GM19324 (cell line): Measurements from ENCODE around the gene RIPOR3.
"Not testable (repeated sequence)": the region's sequence is repeated elsewhere in the genome, so short reads cannot be mapped to it uniquely, and the experiment has no call there.

Source experiments
- ATAC-seq: cut with Tn5 transposase; IDR thresholded peaks from one replicate; pipeline ENCODE4 v1.9.1; 2021; ENCODE audit warnings: mild to moderate bottlenecking, moderate library complexity; ENCODE audit not compliant: unreplicated experiment, low FRiP score

The RIPOR3 gene

DNA sequence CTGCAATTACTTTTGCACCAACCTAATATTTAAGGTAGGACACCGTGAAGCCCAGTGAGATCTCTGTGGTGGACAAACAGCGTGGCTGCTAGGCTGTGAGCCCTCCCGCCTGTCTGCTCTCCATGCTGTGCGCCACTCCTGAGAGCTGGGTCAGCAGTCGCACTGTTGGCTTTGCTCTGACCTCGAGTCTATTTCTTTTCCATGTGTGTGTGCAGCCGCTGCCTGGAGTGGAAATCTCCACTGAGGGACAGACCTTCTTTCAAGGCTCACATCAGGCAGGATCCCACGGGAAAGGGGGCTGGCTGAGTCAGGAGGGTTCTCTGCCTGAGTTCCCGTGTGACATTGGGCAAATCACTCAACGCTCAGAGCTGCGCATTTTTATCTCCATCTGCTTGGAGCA lies 27.1 kb downstream of the RIPOR3 start:
- ATAC-seq = no peak

DNA sequence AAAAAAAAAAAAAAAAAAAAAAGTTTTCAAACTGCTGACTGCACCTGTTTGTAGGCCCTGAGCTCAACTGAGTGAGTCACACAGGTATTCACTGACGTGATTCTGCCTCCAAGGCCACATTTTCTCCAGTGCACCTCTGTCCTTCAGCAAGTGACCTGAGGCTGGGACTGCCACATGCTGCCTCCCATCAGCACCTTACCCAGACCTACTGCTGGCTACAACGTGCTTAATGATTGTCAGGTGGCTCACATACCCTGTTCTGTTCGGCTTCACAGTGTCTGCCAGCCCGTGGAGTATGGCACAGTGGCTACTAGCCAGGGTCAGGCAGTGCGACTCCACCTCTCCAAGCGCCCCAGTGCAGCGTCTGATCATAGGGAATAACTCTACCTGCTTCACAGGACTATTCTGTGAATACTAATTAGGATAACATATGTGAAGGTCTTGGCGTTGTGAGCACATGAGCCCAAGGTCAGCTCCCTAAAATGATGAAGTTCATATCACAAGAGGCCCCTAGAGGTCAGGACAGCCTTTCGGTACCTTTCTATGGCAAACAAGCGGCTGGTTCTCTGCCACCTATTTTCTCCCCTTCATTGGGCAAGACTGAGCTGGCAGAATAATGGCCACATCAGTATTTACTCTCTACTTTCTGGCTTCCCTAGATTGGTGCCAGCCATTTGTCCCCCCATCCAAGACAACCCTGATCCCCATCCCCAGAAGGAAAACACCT lies 28.1 kb downstream of the RIPOR3 start:
- no peak for ATAC-seq

DNA sequence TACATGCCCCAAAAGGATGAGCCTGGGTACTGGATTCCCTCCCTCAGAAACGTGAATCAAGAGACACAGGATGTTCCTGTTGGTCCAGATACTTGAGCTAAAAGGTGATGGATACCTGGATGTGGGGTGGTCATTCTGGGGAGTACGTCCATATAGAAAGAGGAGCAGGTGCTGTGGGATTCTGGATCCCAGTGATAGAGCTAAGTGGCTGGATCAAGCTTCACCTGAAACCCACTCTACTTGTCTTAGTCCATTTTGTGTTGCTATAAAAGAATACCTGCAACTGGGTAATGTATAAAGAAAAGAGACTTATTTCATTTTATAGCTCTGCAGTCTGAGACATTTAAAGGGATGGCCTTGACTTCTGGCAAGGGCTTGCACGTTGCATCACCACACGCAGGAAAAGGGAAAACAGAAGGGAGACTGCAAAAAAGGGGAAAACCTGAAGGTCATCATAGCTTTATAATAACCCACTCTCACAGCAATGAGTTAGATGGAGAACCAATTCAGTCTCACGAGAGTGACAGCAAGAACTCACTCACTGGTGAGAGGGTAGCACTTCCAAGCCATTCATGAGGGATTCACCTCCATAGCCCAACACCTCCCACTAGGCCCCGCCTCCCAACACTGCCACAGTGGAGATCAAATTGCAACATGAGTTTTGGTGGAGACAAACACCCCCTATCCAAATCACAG lies 31.2 kb downstream of the RIPOR3 start:
- no peak for ATAC-seq

DNA sequence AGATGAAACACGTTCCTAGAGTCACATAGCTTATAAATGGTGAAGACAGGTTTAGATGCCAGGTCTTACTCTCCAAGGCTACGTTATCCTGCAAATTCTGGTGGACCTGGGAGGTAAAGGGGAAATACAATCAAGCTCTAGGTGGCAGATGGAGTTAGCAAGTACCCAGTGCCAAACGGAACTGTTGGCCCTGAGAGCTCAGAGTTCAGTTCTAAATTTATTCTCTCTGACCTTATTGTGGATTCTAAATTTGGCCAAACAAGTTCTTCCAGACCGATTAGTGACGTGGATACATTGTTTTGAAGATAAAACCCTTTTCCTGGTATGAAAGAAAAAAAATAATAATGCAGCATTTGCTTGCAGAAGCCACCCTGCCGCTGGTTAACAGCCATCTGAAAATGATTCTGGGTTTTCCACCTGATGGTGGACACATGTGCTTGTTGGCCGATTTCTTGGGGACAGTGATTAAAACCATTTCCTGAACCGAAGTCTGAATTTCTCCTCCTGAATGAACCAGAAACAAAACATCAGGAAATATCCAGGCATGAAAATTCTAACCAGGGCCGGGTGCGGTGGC lies 32.5 kb downstream of the RIPOR3 start:
- ATAC-seq = no peak

DNA sequence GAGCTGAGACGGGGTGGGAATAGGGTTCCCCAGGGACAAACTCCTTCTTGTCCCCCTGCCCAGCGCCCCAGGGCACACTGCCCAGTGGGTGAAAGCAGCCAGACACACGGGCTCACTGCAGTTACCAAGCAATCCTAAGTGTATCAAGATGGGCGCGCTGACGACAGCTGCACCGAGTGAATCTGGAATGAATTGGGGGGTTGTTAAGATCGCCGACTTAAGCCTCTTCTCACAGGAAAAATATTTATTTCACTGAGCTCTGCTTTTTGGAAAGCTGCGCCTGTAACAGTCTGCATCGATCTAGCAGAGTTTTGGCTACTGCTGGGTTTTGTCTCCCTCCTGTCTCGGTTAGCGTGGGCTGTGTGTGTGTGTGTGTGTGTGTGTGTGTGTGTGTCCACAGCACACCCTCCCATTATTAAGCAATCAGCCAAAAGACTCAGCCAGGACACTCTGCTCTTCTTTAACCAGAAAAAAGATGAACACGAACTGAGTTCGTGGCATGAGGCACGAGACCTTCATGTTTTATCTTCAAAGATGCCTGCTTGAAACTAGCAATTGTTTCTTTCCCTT lies 35.9 kb downstream of the RIPOR3 start:
- no peak for ATAC-seq

DNA sequence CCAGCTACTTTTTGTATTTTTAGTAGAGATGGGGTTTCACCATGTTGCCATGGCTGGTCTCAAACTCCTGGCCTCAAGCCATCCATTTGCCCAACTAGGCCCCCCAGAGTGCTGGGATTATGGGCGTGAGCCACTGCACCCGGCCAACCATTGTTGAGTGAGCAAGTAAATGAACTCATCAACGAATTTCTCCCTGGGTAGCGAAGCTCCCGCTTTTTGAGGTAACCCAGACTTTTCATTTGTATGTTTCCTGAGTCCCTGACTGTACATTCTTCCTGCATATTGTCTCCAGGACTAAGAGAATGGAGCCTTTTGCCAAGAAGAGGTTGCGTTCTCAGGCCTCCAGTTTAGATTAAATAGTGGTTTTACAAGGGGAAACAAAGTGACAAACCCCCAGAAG lies 36.4 kb downstream of the RIPOR3 start:
- ATAC-seq = no peak

DNA sequence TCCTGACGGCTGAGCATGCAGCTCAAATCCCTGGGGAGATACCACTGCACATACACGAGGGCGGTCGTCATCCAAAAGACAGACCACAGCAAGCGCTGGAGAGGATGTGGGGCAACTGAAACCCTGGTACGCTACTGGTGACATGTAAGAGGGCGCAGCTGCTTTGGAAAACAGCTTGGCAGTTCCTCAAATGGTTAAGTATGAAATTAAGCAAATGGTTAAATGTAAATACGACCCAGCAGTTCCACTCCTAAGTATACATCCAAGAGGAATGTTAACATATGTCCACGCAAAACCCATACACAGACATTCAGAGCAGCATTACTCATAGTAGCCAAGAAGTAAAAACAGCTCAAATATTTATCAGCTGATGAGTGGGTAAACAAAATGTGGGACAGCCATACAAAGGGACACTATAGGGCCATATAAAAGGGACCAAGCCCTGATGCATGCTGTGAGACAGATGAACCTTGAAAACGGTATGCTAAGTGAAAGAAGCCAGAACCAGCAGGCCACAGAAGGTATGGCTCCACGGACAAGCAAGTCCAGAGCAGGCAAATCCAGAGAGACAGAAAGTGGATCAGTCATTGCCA lies 38.5 kb downstream of the RIPOR3 start:
- no peak for ATAC-seq

DNA sequence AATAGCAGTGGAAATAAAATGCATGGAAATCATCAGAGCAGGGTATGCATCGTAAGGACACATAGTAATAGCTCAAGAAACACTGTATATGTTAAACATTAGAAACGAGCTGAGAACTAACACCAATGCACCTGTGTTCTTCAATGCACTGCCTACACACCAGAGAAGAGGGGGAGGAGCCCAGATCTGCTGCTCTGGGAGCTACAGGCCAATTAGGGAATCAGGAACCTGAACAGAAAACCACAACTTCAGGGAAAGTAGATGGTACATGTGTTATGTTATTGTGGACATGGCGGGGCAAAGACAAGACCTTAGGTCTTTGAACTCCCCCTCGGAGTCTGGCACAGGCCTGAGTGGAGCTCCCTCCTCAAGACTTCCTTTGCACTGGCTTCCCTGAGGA lies 39.7 kb downstream of the RIPOR3 start:
- ATAC-seq = no peak

DNA sequence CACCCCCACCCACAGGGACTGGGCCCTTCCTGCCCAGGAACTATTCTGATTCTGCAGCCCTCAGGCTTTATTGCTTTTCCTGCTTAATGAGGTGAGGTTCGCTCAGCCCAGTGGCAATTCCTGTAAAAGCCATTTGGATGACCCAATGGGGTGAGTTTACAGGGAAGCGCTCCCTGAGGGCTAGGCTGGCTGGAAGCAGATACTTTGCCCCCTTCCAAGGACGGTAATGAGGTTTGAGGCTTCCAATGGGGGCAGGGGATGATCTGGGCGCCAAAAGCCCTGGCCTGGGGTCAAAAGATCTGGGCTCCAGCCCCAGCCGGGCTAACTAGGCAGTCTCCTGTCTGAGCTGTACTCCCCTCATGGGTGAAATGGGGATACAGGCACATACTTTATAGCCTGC lies 41.8 kb downstream of the RIPOR3 start:
- ATAC-seq = no peak

DNA sequence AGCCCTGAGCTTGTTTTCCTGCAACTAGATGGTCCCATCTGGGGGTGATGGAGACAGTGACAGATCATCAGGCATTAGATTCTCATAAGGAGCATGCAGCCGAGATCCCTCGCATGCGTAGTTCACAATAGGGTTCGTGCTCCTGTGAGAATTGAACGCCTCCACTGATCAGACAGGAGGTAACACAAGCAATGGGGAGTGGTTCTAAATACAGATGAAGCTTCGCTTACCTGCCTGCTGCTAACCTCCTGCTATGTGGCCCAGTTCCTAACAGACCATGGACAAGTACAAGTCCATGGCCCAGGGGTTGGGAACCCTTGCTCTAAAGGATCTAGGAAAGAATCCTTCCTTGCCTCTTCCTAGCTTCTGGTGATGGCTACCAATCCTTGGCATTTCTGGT lies 42.7 kb downstream of the RIPOR3 start:
- no peak for ATAC-seq

DNA sequence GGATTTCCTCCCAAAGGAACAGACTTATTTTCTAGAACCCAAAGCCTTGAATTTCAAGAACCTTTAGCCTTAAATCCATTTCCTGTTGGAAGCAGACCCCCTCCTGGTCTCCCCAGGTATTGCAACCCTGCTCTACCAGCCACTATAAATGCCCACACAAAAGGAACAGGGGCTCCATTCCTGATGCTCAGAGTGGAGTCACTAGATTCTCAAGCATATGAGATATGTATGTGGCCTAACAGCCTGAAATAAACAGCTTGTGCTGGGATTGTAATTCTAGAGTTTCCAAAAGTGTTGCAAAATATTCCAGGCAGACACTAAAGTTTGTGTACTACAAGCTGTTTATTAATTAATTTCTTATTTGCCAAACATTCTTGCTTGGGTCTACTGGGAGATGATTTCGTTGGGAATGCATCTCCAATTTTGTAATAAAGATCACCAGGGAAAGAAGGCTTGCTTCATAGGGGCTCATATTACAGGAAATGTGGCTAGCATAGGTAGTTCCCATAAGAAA lies 44.8 kb downstream of the RIPOR3 start:
- ATAC-seq = no peak

DNA sequence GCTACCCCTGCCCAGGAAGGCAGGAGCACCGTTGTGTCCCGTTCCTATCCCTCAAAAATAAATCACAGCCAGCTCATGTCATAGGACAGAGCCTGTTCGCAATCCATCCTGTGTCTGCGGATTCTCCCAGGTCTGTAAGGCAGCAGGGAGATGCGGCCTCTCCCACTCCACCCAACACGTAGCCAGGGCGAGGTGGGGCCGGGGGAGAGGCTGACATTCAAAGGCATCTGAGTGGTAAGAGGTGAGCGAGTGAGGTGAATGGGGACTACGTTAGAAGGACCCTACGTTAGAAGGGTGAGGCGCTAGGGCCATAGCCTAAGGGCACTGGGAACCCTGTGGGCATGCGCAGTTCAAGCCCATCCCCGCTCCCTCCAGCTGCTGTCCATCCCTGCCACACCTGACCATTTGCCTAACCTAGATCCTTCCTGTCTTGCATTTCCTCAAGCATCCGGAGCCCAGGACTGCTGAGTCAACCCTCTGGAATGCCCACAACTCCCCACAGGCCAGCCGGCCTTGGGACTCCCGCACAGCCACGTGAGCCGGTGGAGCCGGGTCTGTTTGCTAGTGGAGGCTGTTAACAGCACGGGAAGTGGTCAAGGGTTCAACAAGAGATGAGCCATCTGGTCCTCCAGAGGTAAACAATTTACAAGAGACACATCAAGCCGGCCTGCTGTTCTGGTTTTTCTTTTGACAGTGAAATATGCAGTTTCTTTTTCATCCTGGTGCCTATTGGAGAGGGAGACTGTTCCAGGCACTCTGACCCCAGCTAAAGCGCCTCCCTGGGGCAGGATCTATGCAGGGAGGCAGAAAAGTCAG lies 45.9 kb downstream of the RIPOR3 start:
- no peak for ATAC-seq

DNA sequence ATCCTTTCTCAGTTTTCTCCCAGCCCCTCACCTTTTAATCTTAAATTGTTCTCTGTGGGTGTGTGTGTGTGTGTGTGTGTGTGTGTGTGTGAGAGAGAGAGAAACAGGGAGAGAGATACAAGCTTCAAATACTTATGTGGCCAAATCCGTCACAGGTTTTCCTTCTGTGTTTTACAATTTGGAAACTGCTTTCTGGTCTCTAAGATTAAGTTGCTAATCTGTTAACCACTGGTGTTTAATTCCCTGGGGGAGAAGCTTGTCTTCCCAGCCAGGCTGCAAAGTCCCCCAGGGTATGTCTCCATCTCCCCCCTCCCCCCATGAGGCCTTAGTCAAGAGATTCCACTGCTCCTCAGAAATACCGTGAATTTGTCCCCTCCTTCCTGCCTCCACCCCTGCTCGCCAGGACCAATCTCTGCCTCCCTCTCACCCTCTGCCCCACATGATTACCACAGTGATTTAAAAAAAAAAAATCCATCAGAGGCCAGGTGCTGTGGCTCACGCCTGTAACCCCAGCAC lies 49.0 kb downstream of the RIPOR3 start:
- no peak for ATAC-seq

DNA sequence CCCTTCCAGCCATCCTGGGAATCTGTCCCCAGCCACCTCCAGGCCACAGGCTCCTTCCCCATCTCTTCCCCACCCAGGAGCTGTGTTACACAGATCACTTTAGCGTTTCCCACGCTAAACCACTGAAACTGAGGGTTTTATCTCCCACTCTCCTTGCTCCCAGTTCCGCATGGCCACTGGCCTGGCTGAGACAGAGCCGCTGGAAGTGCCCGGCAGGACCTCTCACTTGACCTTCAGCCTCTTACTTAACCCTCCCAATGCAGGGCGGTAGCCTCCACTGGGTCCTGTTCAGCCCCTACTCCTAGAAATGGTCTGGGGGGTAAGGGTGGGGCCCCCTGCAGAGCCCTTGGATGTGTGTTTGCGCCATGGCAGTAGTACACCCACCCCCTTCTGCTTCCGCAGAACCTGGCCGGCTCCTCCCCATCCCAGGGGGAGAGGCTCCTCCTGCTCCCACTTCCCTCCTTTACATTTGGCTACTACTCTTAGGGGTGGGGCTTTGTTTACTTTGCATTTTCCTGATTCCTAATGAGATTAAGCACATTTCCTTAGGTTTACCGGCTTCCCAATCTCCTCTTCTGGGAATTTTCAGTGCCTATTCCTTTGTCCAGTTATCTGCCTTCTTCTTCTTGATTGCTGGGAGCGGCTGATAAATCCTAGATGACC lies 49.6 kb downstream of the RIPOR3 start:
- not testable (repeated sequence) for ATAC-seq

DNA sequence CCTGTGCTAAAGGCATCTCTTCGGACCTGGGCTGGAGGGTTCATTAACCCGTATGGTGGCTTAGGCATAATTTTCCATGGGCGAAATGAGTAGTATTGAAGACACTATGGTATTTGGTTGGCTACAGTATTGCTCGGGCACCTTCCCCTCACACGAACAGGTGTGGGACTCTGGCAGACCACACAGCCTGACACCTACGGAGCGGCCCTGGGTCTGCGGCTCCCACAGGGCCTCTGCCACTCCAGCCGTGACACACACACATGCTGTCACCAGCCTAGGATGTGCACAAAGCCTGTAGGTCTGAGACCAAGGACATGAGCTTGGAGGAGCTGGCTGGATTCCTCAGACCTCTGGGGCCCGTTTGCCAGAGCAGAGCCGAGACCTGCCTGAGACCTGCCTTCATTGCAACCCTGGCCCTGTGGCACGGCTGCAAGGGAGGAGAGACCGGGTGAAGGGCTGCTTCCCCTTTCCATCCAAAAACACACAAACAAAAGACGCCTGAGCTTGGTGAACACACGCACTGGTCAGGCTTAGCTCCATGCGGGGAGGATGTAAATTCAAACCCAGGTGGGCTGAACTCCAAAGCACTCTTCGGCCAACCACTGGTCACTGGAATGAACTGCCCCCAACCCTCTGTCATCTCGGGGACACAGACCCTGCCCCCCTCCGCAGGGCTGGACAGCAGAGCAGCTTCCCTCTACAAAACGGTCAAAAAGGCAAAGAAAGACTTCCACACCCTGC lies 51.2 kb downstream of the RIPOR3 start:
- ATAC-seq = not testable (repeated sequence)

DNA sequence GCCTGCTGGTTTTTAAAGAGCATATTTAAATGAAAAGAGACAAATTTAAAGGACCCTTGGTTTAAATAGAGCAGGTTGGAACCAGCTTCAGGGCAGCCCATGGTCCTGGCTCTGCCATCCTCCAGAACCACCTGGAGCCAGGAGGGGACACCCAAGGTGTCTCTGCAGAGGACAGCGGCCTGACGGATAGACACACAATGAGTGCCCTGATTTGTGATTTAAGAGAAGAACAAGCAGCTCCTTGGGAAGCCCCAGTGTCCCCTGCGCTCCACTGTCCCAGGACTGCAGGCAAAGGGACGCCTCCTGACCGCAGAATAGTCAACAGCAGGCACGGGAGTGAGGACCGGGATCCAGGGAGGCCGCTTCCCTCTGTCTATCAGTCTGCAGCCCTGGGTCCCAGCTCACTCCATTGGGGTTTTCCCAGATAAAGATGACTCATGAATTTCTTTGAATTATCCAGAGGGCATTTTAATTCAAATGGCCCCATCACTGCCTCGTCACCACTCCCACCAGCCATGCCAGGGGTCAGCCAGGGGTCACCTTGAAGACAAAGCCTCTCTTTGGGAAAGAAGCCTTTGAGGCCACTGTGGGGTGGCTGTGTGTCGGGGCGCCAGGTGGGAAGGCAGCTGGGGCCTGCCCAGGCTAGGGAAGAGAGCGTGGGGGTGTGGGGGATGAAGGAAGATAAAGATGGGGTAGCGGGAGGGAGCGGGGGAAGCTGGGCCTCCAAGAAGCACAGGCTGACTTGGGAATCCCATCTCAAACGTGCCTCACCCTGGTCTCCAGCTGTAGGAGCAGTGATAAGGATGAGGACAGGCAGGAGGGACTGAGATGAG lies 53.1 kb downstream of the RIPOR3 start:
- ATAC-seq = not testable (repeated sequence)

DNA sequence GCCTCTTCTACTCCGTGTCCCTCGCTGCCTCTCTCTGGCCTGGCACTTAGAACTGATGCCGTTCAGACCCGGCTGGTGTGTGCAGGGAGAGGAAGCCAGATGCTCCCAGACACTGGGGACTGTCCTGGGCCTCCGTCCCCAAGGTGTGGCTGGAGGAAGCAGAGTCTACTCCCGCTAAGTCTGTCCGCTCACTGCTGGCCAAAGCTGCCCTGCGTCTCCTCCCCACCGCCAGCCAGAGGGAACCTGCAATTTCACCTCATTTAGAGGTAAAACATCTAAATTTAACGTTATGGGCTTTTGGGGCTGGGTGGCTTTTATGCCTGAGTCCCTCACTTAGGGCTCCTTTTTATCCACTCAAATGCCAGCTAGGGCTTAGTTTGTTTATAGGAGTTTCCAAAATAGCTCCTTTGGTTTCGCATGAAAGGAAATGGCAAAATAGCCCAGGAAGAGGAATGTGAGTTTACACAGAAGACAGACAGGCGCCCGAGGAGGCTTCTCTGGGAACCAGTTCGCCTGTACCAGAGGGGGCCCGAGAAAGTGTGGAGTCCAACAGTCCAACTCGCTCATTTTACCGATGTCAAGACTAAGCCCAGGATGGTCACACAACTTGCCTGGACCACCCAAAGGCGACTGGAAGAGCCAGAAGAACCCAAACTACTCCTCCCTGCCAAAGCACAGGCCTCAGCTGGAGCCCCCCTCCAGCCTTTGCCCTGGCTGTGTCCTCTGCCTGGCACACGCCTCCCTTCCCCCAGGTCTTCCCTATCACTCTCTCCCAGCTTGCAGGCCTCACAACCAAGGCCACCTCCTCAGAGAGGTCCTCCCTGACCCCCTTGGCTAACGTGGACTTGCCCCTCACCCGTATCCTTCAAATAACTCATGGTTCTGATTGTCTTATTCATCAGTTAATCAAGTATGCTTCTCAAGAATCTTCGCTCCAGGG lies 54.5 kb downstream of the RIPOR3 start:
- ATAC-seq = no peak
